ENCODE data around the gene LHX6. TPM values are rescaled to one million over a fixed set of nuclear protein-coding genes. Genes with fewer than 3 reads are reported as not detected.

Gene LHX6
- total RNA-seq, 1 experiment from 2014 or later, result 0.62 TPM

DNA sequence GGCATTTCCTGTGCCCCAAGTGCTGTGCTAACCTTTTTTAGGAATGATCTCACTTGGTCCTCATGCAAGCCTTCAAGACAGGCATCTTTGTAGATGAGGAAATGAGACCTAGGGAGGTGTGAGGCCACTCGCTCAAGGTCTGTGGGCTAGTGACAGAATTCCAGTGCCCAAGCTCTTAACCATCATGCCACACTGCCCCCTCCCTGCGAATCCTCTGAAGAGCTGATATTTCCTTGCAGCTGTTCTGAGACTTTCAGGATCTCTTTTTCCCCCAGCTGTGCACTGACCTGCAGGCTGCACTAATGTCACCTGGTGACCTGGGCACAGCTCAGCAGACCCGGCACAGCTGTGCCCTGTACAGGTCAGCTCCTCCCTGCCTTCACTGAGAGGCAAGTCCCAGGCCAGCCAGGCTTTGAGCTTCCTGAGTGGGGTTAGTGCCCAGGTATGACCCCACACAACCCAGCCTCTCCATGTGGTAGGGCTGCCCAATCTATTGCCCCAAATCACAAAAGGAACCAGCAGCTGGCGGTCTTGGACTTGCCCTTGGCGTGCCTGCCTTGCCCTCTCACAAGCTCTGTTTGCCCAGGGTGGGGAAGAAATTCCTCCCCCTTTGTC, 36.4 kb downstream of the LHX6 start:
- intact Hi-C loops (cut with micrococcal nuclease; ENCODE audit: unreplicated experiment), result no loop called here
- H3K4me1 ChIP-seq (ENCODE audit: control insufficient read depth, insufficient read depth, low read length), result no peaks in the 10 kb centered on the region
- ATAC-seq (0 out of 2 replicates have a peak, but pooled peaks have one; percentile 14), DNase-seq (ENCODE audit: low read depth, low spot score) (no peak)
- in situ Hi-C loops (cut with HindIII; ENCODE audit: low pct_unique_long_range_greater_than_20kb, low sequenced_read_pairs), result no loop called here
- no peaks in the 10 kb centered on the region for H3K36me3 ChIP-seq (ENCODE audit: control insufficient read depth, insufficient read depth, low read length)
- BruUV-seq (replicated peaks), result no TSS peak
- no peak overlapping the region for H3K4me3 ChIP-seq (ENCODE audit: low read depth in 2 of 2, low read length in 2 of 2)
- no peaks in the 10 kb centered on the region for H3K9me3 ChIP-seq (ENCODE audit: control insufficient read depth, insufficient read depth, low read depth, low read length)
- no peak for TF ChIP-seq SIN3A (IDR thresholded peaks at IDR 0.05; ENCODE audit: borderline replicate concordance, insufficient read depth, low read depth, low read length)
- no peaks in the 10 kb centered on the region for H3K27me3 ChIP-seq (ENCODE audit: control insufficient read depth, insufficient read depth, low read length)
- POLR2A ChIA-PET, result no interaction called here
- CTCF ChIA-PET, result interaction anchor here (1.5 kb wide), 1 partner anchor 67 kb away, joined by 4 read pairs; no protein-coding TSS in a partner anchor
- H3K27ac ChIP-seq (ENCODE audit: low read length), result no peak overlapping the region

DNA sequence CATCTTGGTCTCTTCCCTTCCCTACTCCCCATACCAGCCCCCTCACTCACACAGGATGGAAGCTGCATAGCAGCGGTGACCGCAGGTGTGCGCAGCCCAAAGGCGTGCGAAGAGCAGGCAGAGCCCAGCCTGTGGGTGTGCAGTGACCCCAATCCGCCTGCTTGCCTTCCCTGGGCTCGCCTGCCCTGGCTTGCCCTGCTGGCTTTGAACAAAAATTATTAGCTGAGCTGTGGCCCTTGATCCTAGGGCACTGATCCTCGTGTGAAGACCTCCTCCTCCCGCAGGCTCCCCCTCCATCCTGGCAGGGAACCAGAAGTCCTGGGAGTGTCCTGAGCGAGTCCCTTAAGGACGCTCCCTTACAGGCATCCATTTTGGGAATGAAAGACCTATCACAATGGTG, 37.2 kb downstream of the LHX6 start:
- ATAC-seq, result peak; percentile 19; the same call in 1 of the 2 replicates
- ChIA-PET POLR2A (no interaction called here), CTCF (interaction anchor here (1.5 kb wide), 1 partner anchor 67 kb away, joined by 4 read pairs; no protein-coding TSS in a partner anchor)
- intact Hi-C loops (cut with micrococcal nuclease; ENCODE audit: unreplicated experiment), result no loop called here
- BruUV-seq (replicated peaks), result no TSS peak
- no peaks in the 10 kb centered on the region for H3K9me3 ChIP-seq (ENCODE audit: control insufficient read depth, insufficient read depth, low read depth, low read length)
- no peaks in the 10 kb centered on the region for H3K4me1 ChIP-seq (ENCODE audit: control insufficient read depth, insufficient read depth, low read length)
- DNase-seq (ENCODE audit: low read depth, low spot score), result no peak
- TF ChIP-seq POLR2AphosphoS5 (IDR thresholded peaks at IDR 0.05; ENCODE audit: low read depth, low read length) (no peak), SIN3A (IDR thresholded peaks at IDR 0.05; ENCODE audit: borderline replicate concordance, insufficient read depth, low read depth, low read length) (no peak), TCF7L2 (IDR thresholded peaks at IDR 0.05; ENCODE audit: low read depth, low read length) (no peak)
- TF ChIP-seq, protein P1, sequence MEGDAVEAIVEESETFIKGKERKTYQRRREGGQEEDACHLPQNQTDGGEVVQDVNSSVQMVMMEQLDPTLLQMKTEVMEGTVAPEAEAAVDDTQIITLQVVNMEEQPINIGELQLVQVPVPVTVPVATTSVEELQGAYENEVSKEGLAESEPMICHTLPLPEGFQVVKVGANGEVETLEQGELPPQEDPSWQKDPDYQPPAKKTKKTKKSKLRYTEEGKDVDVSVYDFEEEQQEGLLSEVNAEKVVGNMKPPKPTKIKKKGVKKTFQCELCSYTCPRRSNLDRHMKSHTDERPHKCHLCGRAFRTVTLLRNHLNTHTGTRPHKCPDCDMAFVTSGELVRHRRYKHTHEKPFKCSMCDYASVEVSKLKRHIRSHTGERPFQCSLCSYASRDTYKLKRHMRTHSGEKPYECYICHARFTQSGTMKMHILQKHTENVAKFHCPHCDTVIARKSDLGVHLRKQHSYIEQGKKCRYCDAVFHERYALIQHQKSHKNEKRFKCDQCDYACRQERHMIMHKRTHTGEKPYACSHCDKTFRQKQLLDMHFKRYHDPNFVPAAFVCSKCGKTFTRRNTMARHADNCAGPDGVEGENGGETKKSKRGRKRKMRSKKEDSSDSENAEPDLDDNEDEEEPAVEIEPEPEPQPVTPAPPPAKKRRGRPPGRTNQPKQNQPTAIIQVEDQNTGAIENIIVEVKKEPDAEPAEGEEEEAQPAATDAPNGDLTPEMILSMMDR (IDR thresholded peaks at IDR 0.05), result no peak
- TF ChIP-seq, protein P2, sequence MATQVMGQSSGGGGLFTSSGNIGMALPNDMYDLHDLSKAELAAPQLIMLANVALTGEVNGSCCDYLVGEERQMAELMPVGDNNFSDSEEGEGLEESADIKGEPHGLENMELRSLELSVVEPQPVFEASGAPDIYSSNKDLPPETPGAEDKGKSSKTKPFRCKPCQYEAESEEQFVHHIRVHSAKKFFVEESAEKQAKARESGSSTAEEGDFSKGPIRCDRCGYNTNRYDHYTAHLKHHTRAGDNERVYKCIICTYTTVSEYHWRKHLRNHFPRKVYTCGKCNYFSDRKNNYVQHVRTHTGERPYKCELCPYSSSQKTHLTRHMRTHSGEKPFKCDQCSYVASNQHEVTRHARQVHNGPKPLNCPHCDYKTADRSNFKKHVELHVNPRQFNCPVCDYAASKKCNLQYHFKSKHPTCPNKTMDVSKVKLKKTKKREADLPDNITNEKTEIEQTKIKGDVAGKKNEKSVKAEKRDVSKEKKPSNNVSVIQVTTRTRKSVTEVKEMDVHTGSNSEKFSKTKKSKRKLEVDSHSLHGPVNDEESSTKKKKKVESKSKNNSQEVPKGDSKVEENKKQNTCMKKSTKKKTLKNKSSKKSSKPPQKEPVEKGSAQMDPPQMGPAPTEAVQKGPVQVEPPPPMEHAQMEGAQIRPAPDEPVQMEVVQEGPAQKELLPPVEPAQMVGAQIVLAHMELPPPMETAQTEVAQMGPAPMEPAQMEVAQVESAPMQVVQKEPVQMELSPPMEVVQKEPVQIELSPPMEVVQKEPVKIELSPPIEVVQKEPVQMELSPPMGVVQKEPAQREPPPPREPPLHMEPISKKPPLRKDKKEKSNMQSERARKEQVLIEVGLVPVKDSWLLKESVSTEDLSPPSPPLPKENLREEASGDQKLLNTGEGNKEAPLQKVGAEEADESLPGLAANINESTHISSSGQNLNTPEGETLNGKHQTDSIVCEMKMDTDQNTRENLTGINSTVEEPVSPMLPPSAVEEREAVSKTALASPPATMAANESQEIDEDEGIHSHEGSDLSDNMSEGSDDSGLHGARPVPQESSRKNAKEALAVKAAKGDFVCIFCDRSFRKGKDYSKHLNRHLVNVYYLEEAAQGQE (IDR thresholded peaks at IDR 0.05; ENCODE audit: insufficient read depth in 1 of 2, low read depth in 2 of 2, low read length in 1 of 2), result no peak
- H3K36me3 ChIP-seq (ENCODE audit: control insufficient read depth, insufficient read depth, low read length), result no peaks in the 10 kb centered on the region
- H3K4me3 ChIP-seq (ENCODE audit: low read depth in 2 of 2, low read length in 2 of 2), result no peak overlapping the region
- H3K27me3 ChIP-seq (ENCODE audit: control insufficient read depth, insufficient read depth, low read length), result no peaks in the 10 kb centered on the region
- in situ Hi-C loops (cut with HindIII; ENCODE audit: low pct_unique_long_range_greater_than_20kb, low sequenced_read_pairs), result no loop called here
- H3K27ac ChIP-seq (ENCODE audit: low read length), result no peak overlapping the region

DNA sequence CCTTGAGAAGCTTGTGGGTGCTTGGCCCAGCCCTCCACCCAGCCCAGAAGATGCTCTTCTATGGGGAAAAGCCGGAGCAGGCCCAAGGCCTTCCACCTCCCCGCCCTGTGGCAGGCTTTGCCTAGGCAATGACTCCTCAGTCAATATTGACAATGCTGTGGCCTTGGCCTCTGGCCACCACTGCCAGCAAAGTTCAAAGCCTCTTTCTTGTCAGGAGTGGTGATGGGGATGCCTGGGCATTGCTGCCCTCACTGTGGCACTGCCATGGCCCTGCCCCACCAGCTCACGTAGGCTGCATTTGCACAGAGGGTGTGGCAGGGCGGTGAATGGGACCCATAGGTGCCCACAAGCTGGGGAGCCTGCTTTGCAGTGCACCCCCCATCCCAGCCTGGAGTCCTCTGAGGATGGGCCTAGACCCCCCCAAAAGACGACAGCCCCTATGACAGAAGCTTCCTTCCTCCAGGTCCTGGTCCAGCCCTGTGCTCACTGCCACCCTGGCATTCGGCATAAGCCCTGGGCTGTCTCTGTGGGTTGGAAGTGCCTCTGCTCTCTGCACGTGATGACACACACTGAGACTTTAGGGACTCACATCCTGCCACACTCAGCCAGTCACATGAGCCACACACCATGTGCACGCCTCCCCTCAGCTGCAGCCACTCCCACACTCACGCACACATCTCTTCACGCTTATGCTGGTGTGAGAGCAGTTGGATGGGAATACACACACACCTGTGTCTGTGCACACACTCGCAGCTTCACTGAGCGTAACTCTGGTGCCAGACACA, 38.0 kb downstream of the LHX6 start:
- POLR2A ChIA-PET, result no interaction called here
- H3K27ac ChIP-seq (ENCODE audit: low read length), result no peak overlapping the region

More for the DNA sequence above, 38.0 kb downstream of the LHX6 start:
- TF ChIP-seq TCF7L2 (IDR thresholded peaks at IDR 0.05; ENCODE audit: low read depth, low read length), result no peak
- DNase-seq (ENCODE audit: low read depth, low spot score) (peak; percentile 33), ATAC-seq (peak; percentile 68)
- BruUV-seq (replicated peaks), result no TSS peak
- intact Hi-C loops (cut with micrococcal nuclease; ENCODE audit: unreplicated experiment) (no loop called here), in situ Hi-C loops (cut with HindIII; ENCODE audit: low pct_unique_long_range_greater_than_20kb, low sequenced_read_pairs) (no loop called here)
- H3K4me1 ChIP-seq (ENCODE audit: control insufficient read depth, insufficient read depth, low read length), result no peaks in the 10 kb centered on the region
- H3K36me3 ChIP-seq (ENCODE audit: control insufficient read depth, insufficient read depth, low read length), result no peaks in the 10 kb centered on the region
- H3K4me3 ChIP-seq (ENCODE audit: low read depth in 2 of 2, low read length in 2 of 2), result no peak overlapping the region
- no peaks in the 10 kb centered on the region for H3K9me3 ChIP-seq (ENCODE audit: control insufficient read depth, insufficient read depth, low read depth, low read length)
- no peaks in the 10 kb centered on the region for H3K27me3 ChIP-seq (ENCODE audit: control insufficient read depth, insufficient read depth, low read length)
- CTCF ChIA-PET, result no interaction called here

Data from Panc1 (cell line).